ENCODE measurements around the gene CTTN.

DNA sequence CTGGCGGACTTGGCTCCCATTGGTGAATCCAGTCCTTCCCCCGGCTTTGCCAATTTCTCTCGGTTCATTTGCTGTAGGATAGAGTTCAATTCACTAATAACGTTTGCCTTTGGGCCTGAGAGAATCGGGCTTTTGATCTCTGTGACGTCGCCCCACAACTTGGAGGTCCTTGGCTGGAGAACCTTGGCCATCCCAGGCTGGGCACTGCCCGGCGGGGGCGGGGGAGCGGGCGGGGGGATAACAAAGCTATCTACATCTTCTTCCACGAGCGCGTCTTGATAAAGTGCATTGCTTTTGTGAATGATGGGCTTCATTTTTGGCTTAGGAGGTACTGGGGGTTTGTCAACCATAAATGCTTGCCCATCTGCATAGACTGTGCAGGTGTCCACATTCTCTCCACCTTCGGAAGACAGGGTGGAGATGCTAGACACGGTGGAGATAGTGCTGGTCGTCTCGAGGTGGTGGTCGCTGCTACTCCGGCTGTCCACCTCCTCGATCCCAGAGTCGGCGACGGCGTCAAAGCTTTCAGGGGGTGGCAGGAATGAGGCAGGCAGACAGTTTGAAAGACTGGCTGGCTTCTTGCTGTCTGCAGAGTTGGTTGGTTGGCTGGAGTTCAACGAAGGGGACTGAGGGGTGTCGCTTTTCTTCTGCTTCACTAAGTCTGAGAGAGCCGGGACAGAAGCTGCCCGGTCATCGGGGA lies 87.1 kb downstream of the CTTN start:
- no peak for TF ChIP-seq POLR2A (IDR thresholded peaks at IDR 0.05)
- TF ChIP-seq, protein P1, sequence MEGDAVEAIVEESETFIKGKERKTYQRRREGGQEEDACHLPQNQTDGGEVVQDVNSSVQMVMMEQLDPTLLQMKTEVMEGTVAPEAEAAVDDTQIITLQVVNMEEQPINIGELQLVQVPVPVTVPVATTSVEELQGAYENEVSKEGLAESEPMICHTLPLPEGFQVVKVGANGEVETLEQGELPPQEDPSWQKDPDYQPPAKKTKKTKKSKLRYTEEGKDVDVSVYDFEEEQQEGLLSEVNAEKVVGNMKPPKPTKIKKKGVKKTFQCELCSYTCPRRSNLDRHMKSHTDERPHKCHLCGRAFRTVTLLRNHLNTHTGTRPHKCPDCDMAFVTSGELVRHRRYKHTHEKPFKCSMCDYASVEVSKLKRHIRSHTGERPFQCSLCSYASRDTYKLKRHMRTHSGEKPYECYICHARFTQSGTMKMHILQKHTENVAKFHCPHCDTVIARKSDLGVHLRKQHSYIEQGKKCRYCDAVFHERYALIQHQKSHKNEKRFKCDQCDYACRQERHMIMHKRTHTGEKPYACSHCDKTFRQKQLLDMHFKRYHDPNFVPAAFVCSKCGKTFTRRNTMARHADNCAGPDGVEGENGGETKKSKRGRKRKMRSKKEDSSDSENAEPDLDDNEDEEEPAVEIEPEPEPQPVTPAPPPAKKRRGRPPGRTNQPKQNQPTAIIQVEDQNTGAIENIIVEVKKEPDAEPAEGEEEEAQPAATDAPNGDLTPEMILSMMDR (IDR thresholded peaks at IDR 0.05) = no peak
